Stimulated activated CD8-positive, alpha-beta memory T cell treated with anti-CD3 and anti-CD28 coated beads, Interleukin-4, amount 100 ng/mL, for 1 hour (primary cell): ENCODE data around the gene BSX.

ENCODE experiments used
- DNase-seq, 2 donors: peaks; one replicate each; pipeline ENCODE4 v3.0.0-alpha.2; 2020; ENCODE audit warnings: low read depth in 2 of 2, low spot score in 1 of 2

Gene BSX

GRCh38 chr11:122963961-122964360 lies 17.7 kb downstream of the BSX start:
- DNase-seq: no peak

GRCh38 chr11:122954455-122954854 lies 27.2 kb downstream of the BSX start:
- no peak for DNase-seq

- DNase-seq: no peak
These were observed 30.4 kb downstream of the BSX start for GRCh38 chr11:122951211-122951610.

GRCh38 chr11:122938557-122938956 lies 43.1 kb downstream of the BSX start:
- no peak for DNase-seq

GRCh38 chr11:122937983-122938382 lies 43.7 kb downstream of the BSX start:
- no peak for DNase-seq

GRCh38 chr11:122933416-122933815 lies 48.2 kb downstream of the BSX start:
- no peak for DNase-seq

GRCh38 chr11:122931510-122931909 lies 50.1 kb downstream of the BSX start:
- no peak for DNase-seq
